OCI-LY3 (cell line): Measurements from ENCODE around the gene STK35.
"Not testable (repeated sequence)": the region's sequence is repeated elsewhere in the genome, so short reads cannot be mapped to it uniquely, and the experiment has no call there.

Experiments used
- H2AFZ ChIP-seq: fragments of 200-600, 300-600 bp; shearing (Covaris generic); 2 replicates; pipeline ENCODE4 v1.6.0; 2014; ENCODE audit warnings: antibody characterized with exemption, low read depth, low read length
- H3K27ac ChIP-seq: fragments of 200-600, 300-600 bp; sonication (generic); 2 replicates; pipeline ENCODE4 v1.5.1; 2014; ENCODE audit warnings: mild to moderate bottlenecking, low read length, moderate library complexity, mixed read lengths
- H3K27me3 ChIP-seq: fragments of 200-600, 300-600 bp; sonication (generic); 2 replicates; pipeline ENCODE4 v1.6.1; 2014; ENCODE audit warnings: low read depth, low read length, mixed read lengths
- H3K36me3 ChIP-seq: fragments of 200-600, 300-600 bp; sonication (generic); replicated peaks from 2 replicates; pipeline ENCODE3; 2014; ENCODE audit warnings: low read depth, low read length, mixed read lengths
- H3K4me1 ChIP-seq: fragments of 300-600, 200-600 bp; sonication (generic); 2 replicates; pipeline ENCODE4 v1.6.1; 2014; ENCODE audit warnings: low read length, mixed read lengths
- H3K4me2 ChIP-seq: fragments of 200-600, 300-600 bp; sonication (generic); 2 replicates; pipeline ENCODE4 v1.6.1; 2014; ENCODE audit warnings: low read length, mixed read lengths
- H3K4me3 ChIP-seq: fragments of 300-600, 200-600 bp; sonication (generic); 2 replicates; pipeline ENCODE4 v1.5.1; 2014; ENCODE audit warnings: antibody characterized with exemption, mild to moderate bottlenecking, low read length, moderate library complexity
- H3K79me2 ChIP-seq: fragments of 300-600, 200-600 bp; shearing (Covaris generic); 2 replicates; pipeline ENCODE4 v1.6.1; 2014; ENCODE audit warnings: mild to moderate bottlenecking, low read length, mixed read lengths
- H3K9ac ChIP-seq: fragments of 300-600, 200-600 bp; shearing (Covaris generic); 2 replicates; pipeline ENCODE4 v1.6.0; 2014; ENCODE audit warnings: mild to moderate bottlenecking, low read length, moderate library complexity
- H3K9me3 ChIP-seq: fragments of 200-600, 300-600 bp; shearing (Covaris generic); 2 replicates; pipeline ENCODE4 v1.6.1; 2014; ENCODE audit warnings: low read length, mixed read lengths; ENCODE audit not compliant: insufficient read depth
- H4K20me1 ChIP-seq: fragments of 200-600, 300-600 bp; sonication (generic); 2 replicates; pipeline ENCODE4 v1.6.1; 2016; ENCODE audit warnings: low read length, mixed read lengths; ENCODE audit not compliant: insufficient read depth
- EZH2phosphoT487 ChIP-seq: fragments of 200-600 bp; shearing (Covaris generic); IDR thresholded peaks from 2 replicates; pipeline ENCODE4 v1.6.1; 2018; ENCODE audit warnings: antibody characterized with exemption, mixed run types, low read depth
- TF ChIP-seq, protein P1 (sequence below): fragments of 200-600, 300-600 bp; sonication (generic); IDR thresholded peaks from 2 replicates; pipeline ENCODE4 v1.5.1; 2014; ENCODE audit warnings: antibody characterized with exemption, low read length, low read depth

The STK35 gene

DNA sequence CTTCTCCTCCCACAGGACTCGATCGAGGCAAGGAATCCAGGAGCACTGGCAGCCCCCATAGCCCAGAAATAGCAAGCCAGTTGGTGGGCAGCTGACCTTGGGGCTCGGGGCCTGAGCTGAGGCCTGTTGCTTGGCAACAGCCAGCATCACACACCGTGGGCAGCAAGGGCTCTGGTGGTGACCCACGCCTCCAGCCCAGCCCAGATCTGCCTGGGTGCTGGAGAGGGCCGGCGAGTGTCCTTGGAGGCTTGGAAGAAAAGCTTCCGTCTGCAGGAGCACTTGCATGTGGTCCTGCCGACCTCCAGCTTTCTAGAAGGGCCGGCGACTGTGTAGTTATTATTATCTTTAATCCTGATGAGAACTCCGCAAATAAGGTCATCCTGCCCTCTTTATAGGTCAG, 67.3 kb downstream of the STK35 start:
- Histone ChIP-seq H2AFZ (no peak overlapping the region), H3K4me1 (no peaks in the 10 kb centered on the region), H3K79me2 (no peaks in the 10 kb centered on the region), H4K20me1 (no peaks in the 10 kb centered on the region), H3K4me2 (no peak overlapping the region), H3K9me3 (no peaks in the 10 kb centered on the region), H3K27me3 (peaks cover 26% of the 10 kb centered on the region), H3K4me3 (no peak overlapping the region), H3K36me3 (no peaks in the 10 kb centered on the region), H3K27ac (no peak overlapping the region), H3K9ac (no peak overlapping the region)
- no peak for TF ChIP-seq EZH2phosphoT487
- TF ChIP-seq, protein P1, sequence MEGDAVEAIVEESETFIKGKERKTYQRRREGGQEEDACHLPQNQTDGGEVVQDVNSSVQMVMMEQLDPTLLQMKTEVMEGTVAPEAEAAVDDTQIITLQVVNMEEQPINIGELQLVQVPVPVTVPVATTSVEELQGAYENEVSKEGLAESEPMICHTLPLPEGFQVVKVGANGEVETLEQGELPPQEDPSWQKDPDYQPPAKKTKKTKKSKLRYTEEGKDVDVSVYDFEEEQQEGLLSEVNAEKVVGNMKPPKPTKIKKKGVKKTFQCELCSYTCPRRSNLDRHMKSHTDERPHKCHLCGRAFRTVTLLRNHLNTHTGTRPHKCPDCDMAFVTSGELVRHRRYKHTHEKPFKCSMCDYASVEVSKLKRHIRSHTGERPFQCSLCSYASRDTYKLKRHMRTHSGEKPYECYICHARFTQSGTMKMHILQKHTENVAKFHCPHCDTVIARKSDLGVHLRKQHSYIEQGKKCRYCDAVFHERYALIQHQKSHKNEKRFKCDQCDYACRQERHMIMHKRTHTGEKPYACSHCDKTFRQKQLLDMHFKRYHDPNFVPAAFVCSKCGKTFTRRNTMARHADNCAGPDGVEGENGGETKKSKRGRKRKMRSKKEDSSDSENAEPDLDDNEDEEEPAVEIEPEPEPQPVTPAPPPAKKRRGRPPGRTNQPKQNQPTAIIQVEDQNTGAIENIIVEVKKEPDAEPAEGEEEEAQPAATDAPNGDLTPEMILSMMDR: no peak

DNA sequence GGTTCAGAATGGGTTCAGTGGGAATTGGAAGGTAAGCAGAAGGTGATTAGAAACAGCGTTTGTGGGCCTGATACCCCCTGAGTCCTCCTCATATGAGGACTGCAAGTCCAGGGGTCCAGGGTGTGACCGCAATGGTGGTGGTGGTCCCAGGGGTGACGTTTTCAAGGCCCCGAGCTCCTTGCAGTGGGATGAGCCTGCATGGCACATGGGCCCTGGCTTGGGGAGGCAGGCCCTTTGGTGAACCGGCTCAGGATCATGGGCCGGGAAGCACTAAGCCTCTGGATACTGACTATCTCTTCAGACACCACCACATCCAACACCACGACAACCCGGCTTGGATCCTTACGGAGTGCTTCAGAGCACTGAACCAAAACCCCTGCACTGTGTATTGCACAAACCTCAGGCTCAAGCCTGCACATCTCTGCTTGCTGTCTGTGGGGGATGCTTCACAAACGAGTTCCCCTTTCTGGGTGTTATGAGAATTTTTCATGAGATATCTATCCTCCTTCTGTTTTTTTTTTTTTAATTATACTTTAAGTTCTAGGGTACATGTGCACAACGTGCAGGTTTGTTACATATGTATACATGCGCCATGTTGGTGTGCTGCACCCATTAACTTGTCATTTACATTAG, 67.9 kb downstream of the STK35 start:
- H3K4me3 ChIP-seq: no peak overlapping the region
- H3K36me3 ChIP-seq: no peaks in the 10 kb centered on the region
- no peak overlapping the region for H3K4me2 ChIP-seq
- H4K20me1 ChIP-seq: no peaks in the 10 kb centered on the region
- no peak overlapping the region for H3K9ac ChIP-seq
- no peak overlapping the region for H3K27ac ChIP-seq
- H3K4me1 ChIP-seq: no peaks in the 10 kb centered on the region
- no peaks in the 10 kb centered on the region for H3K9me3 ChIP-seq
- TF ChIP-seq, protein P1: no peak
- no peak for TF ChIP-seq EZH2phosphoT487
- peaks cover 32% of the 10 kb centered on the region for H3K27me3 ChIP-seq
- H2AFZ ChIP-seq: no peak overlapping the region
- no peaks in the 10 kb centered on the region for H3K79me2 ChIP-seq

DNA sequence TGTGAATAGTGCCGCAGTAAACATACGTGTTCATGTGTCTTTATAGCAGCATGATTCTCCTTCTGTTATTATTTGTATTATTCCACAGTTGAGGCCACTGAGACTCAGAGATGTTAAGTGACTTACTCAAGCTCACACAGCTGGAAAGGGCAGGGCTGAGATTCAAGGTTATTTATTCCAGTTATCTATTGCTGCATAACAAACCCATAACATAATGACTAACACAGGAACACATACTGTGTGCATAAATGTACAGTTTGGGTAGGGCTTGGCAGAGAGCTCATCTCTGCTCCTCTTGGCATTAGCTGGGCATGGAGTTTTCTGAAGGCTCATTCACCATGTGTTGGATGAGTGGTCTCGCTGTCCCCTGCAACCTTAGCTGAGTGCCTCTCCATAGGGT, 68.8 kb downstream of the STK35 start:
- Histone ChIP-seq H3K9me3 (no peaks in the 10 kb centered on the region), H2AFZ (no peak overlapping the region), H3K4me3 (no peak overlapping the region), H3K79me2 (no peaks in the 10 kb centered on the region), H3K4me2 (no peak overlapping the region), H3K4me1 (no peaks in the 10 kb centered on the region), H3K9ac (no peak overlapping the region), H3K36me3 (no peaks in the 10 kb centered on the region), H3K27ac (no peak overlapping the region), H4K20me1 (no peaks in the 10 kb centered on the region), H3K27me3 (peaks cover 32% of the 10 kb centered on the region)
- TF ChIP-seq EZH2phosphoT487: no peak
- TF ChIP-seq, protein P1: no peak

DNA sequence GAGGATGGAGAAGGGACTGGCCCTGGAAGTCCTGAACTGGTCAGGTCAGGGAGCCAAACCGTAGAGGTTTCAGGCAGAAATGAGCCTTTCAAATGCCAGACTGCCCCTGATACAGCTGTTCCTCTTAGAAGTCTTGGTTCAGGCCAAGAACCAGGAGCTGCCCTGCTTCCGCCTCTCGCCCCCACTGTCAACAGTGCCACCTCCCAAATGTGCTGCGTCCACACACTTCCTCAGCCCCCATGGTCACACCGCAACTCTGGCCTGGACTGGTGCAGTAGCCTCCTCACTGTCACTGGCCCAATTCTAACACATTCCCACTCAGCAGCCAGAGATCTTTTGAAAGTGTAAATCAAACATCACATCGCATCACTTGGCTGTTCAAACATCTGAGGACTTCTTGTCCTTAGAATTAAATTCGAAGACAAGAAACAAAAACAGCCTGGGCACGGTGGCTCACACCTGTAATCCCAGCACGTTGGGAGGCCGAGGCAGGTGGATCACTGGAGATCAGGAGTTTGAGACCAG, 69.7 kb downstream of the STK35 start:
- peaks cover 39% of the 10 kb centered on the region for H3K27me3 ChIP-seq
- no peaks in the 10 kb centered on the region for H3K4me1 ChIP-seq
- no peaks in the 10 kb centered on the region for H3K79me2 ChIP-seq
- no peak overlapping the region for H3K9ac ChIP-seq
- H3K4me3 ChIP-seq: no peak overlapping the region
- no peak overlapping the region for H3K4me2 ChIP-seq
- no peak overlapping the region for H3K27ac ChIP-seq
- no peak overlapping the region for H2AFZ ChIP-seq
- H4K20me1 ChIP-seq: no peaks in the 10 kb centered on the region
- H3K36me3 ChIP-seq: no peaks in the 10 kb centered on the region
- TF ChIP-seq, protein P1: no peak
- TF ChIP-seq EZH2phosphoT487: no peak
- no peaks in the 10 kb centered on the region for H3K9me3 ChIP-seq

DNA sequence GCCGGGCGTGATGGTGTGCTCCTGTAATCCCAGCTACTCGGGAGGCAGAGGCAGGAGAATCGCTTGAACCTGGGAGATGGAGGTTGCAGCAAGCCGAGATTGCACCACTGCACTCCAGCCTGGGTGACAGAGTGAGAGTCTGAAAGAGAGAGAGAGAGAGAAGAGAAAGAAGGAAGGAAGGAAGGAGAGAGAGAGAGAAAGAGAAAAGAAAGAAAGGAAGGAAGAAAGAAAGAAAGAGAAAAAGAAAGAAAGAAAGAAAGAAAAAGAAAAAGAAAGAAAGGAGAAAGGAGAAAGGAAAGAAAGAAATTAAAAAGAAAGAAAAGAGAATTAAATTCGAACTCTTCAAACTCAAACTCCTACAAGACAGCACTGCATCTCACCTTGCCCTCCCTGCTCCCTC, 70.2 kb downstream of the STK35 start:
- H3K9ac ChIP-seq, H3K79me2 ChIP-seq, H3K4me1 ChIP-seq, H3K36me3 ChIP-seq, H2AFZ ChIP-seq, H3K4me2 ChIP-seq, H3K27ac ChIP-seq, H3K9me3 ChIP-seq, H4K20me1 ChIP-seq, H3K4me3 ChIP-seq: not testable (repeated sequence)
- peaks cover 38% of the 10 kb centered on the region for H3K27me3 ChIP-seq
